Thymus (tissue), 14 donors: ENCODE data around the gene BTNL9. TPM values are rescaled to one million over a fixed set of nuclear protein-coding genes. Genes with fewer than 3 reads are reported as not detected.
"Not testable (repeated sequence)": the region's sequence is repeated elsewhere in the genome, so short reads cannot be mapped to it uniquely, and the experiment has no call there.

Source experiments
- DNase-seq, 9 donors: peaks; one replicate each; pipeline ENCODE4 v3.0.0-alpha.2; 2013; ENCODE audit warnings: low spot score in 9 of 9, low read depth in 6 of 9, missing footprints in 1 of 9
- H3K27ac ChIP-seq, 2 donors: one replicate each; pipeline ENCODE4 v1.5.1; 2013; ENCODE audit warnings: control low read depth in 1 of 2, low read depth in 1 of 2, low read length in 1 of 2, mild to moderate bottlenecking in 1 of 2, moderate library complexity in 1 of 2
- H3K27me3 ChIP-seq, 2 donors: one replicate each; pipeline ENCODE4 v1.5.1; 2013; ENCODE audit warnings: low read length in 1 of 2; ENCODE audit not compliant: control insufficient read depth in 2 of 2, insufficient read depth in 1 of 2
- H3K36me3 ChIP-seq, 2 donors: one replicate each; pipeline ENCODE4 v1.5.1; 2013; ENCODE audit warnings: low read length in 1 of 2, mild to moderate bottlenecking in 1 of 2, moderate library complexity in 1 of 2; ENCODE audit not compliant: control insufficient read depth in 2 of 2, insufficient read depth in 2 of 2
- H3K4me1 ChIP-seq, 2 donors: one replicate each; pipeline ENCODE4 v1.5.1; 2013; ENCODE audit warnings: low read length in 2 of 2; ENCODE audit not compliant: control insufficient read depth in 2 of 2, insufficient read depth in 2 of 2
- H3K4me3 ChIP-seq, 2 donors: one replicate each; pipeline ENCODE4 v1.5.1; 2013; ENCODE audit warnings: low read length in 2 of 2, control low read depth in 1 of 2, mild to moderate bottlenecking in 1 of 2
- H3K9me3 ChIP-seq, 2 donors: one replicate each; pipeline ENCODE4 v1.5.1; 2013; ENCODE audit warnings: low read length in 1 of 2, mild to moderate bottlenecking in 1 of 2; ENCODE audit not compliant: control insufficient read depth in 2 of 2, insufficient read depth in 1 of 2
- WGBS: extraction: QIAGEN DNeasy Blood & Tissue Kit; methylation state at CpG from one replicate; pipeline ENCODE4 v1.1.7; 2013; 5-methylcytosine and 5-hydroxymethylcytosine counted together
- long read RNA-seq, 10 donors: transcript quantifications; one replicate each; lab custom pipeline, GENCODE V29; 2026
- polyA plus RNA-seq: library from polyadenylated mRNA; stranded (reverse); fragments of 200-250 nt; gene quantifications from one replicate; pipeline ENCODE4 v1.2.3, GENCODE V29; 2013
- total RNA-seq: library from RNA; stranded (reverse); fragments of 120-200 nt; gene quantifications from one replicate; pipeline ENCODE4 v1.2.4, GENCODE V29; 2013
- donor health status: healthy.

Gene BTNL9
- total RNA-seq = 6.3 TPM
- polyA plus RNA-seq = 45.2 TPM
- long read RNA-seq, donor 1 = 0 reads
- long read RNA-seq, donor 2 = 0 reads
- long read RNA-seq, donor 3, partial matches to known transcripts = 0 of 2 reads
- long read RNA-seq, donor 3, other reads (novel, unspliced or antisense) = 0 of 2 reads
- long read RNA-seq, donor 4 = 0 reads
- long read RNA-seq, donor 5, partial matches to known transcripts = 12 of 15 reads
- long read RNA-seq, donor 5, other reads (novel, unspliced or antisense) = 0 of 15 reads
- long read RNA-seq, donor 6, partial matches to known transcripts = 0 of 1 reads
- long read RNA-seq, donor 6, other reads (novel, unspliced or antisense) = 0 of 1 reads
- long read RNA-seq, donor 7 = 0 reads
- long read RNA-seq, donor 8 = 0 reads
- long read RNA-seq, donor 9, partial matches to known transcripts = 0 of 2 reads
- long read RNA-seq, donor 9, other reads (novel, unspliced or antisense) = 0 of 2 reads
- long read RNA-seq, donor 10 = 0 reads

- no peaks in the 10 kb centered on the region for H3K4me1 ChIP-seq
- no peak for DNase-seq
- WGBS = 55% methylated on average over 17 of the region's 17 CpGs
- no peaks in the 10 kb centered on the region for H3K9me3 ChIP-seq
- H3K36me3 ChIP-seq = no peaks in the 10 kb centered on the region
- no peak within 1 kb of the TSS for H3K27ac ChIP-seq
- H3K4me3 ChIP-seq = no peak within 1 kb of the TSS
- H3K27me3 ChIP-seq = peaks cover 3 to 22% of the 10 kb centered on the region in 2 donors
Measured at GRCh38 chr5:181039931-181040630, at the start of gene BTNL9. BTNL9 (plus strand) TSS chr5:181040266; CDS start chr5:181045490, 5,224 bp downstream.

GRCh38 chr5:180990882-180991242 lies 49.2 kb upstream of the BTNL9 start:
- H3K9me3 ChIP-seq = no peaks in the 10 kb centered on the region
- no peaks in the 10 kb centered on the region for H3K36me3 ChIP-seq
- DNase-seq = no peak
- no peaks in the 10 kb centered on the region for H3K4me1 ChIP-seq
- H3K4me3 ChIP-seq = no peak overlapping the region
- WGBS = 97% methylated on average over 5 of the region's 5 CpGs
- H3K27me3 ChIP-seq = peaks cover 0 to 7% of the 10 kb centered on the region in 2 donors
- no peak overlapping the region for H3K27ac ChIP-seq

- H3K27ac ChIP-seq = no peak overlapping the region
- H3K4me3 ChIP-seq = no peak overlapping the region
- no peaks in the 10 kb centered on the region for H3K27me3 ChIP-seq
- H3K4me1 ChIP-seq = no peaks in the 10 kb centered on the region
- no peaks in the 10 kb centered on the region for H3K36me3 ChIP-seq
- no peak for DNase-seq
- H3K9me3 ChIP-seq = no peaks in the 10 kb centered on the region
Measured at GRCh38 chr5:181001947-181002346, 38.1 kb upstream of the BTNL9 start.

- Histone ChIP-seq H3K36me3 (no peaks in the 10 kb centered on the region), H3K4me3 (no peak overlapping the region), H3K9me3 (no peaks in the 10 kb centered on the region), H3K27ac (no peak overlapping the region), H3K4me1 (no peaks in the 10 kb centered on the region), H3K27me3 (no peaks in the 10 kb centered on the region)
- WGBS = 89% methylated on average over 9 of the region's 9 CpGs
- DNase-seq = no peak
Measured at GRCh38 chr5:181005791-181006190, 34.3 kb upstream of the BTNL9 start.

GRCh38 chr5:181008136-181008535 lies 31.9 kb upstream of the BTNL9 start:
- Histone ChIP-seq H3K27ac (no peak overlapping the region), H3K4me3 (no peak overlapping the region), H3K4me1 (no peaks in the 10 kb centered on the region), H3K27me3 (no peaks in the 10 kb centered on the region), H3K9me3 (no peaks in the 10 kb centered on the region), H3K36me3 (no peaks in the 10 kb centered on the region)
- no peak for DNase-seq
- 89% methylated on average over 6 of the region's 6 CpGs for WGBS

GRCh38 chr5:181010018-181010417 lies 30.0 kb upstream of the BTNL9 start:
- H3K4me1 ChIP-seq, H3K9me3 ChIP-seq, H3K27me3 ChIP-seq, DNase-seq, H3K36me3 ChIP-seq, H3K4me3 ChIP-seq, H3K27ac ChIP-seq: not testable (repeated sequence)
- 95% methylated on average over 4 of the region's 4 CpGs for WGBS

GRCh38 chr5:181014654-181015053 lies 25.4 kb upstream of the BTNL9 start:
- not testable (repeated sequence) for H3K36me3 ChIP-seq, H3K9me3 ChIP-seq, H3K27me3 ChIP-seq, H3K27ac ChIP-seq, H3K4me1 ChIP-seq, DNase-seq, H3K4me3 ChIP-seq

GRCh38 chr5:181017448-181017847 lies 22.6 kb upstream of the BTNL9 start:
- WGBS = 90% methylated on average over 3 of the region's 3 CpGs
- DNase-seq, H3K27ac ChIP-seq, H3K4me1 ChIP-seq, H3K9me3 ChIP-seq, H3K27me3 ChIP-seq, H3K4me3 ChIP-seq, H3K36me3 ChIP-seq: not testable (repeated sequence)

- no peaks in the 10 kb centered on the region for H3K36me3 ChIP-seq
- no peaks in the 10 kb centered on the region for H3K27me3 ChIP-seq
- no peak overlapping the region for H3K27ac ChIP-seq
- DNase-seq = no peak
- H3K4me3 ChIP-seq = no peak overlapping the region
- 93% methylated on average over 3 of the region's 3 CpGs for WGBS
- H3K9me3 ChIP-seq = peaks cover 0 to 6% of the 10 kb centered on the region in 2 donors
- H3K4me1 ChIP-seq = no peaks in the 10 kb centered on the region
Measured at GRCh38 chr5:181020688-181021087, 19.4 kb upstream of the BTNL9 start.
